DND-41 (cell line): Measurements from ENCODE around the gene CIT.

ENCODE experiments used
- ATAC-seq: fragments of 200-7000 bp; cut with Tn5 transposase; 3 replicates; pipeline ENCODE4 v1.9.1; 2021; ENCODE audit warnings: low read depth; ENCODE audit not compliant: insufficient read depth
- DNase-seq: peaks from one replicate; pipeline ENCODE4 v3.0.0-alpha.2; 2020
- H2AFZ ChIP-seq: 2 replicates; pipeline ENCODE4 v1.6.0; 2012; ENCODE audit warnings: low read depth, low read length
- H3K27ac ChIP-seq: 2 replicates; pipeline ENCODE4 v1.5.1; 2012; ENCODE audit warnings: low read length, inconsistent platforms
- H3K27me3 ChIP-seq: fragments of 200-600 bp; sonication (generic); 2 replicates; pipeline ENCODE4 v1.6.0; 2012; ENCODE audit warnings: low read length, mild to moderate bottlenecking, inconsistent platforms; ENCODE audit not compliant: insufficient read depth, poor library complexity
- H3K36me3 ChIP-seq: 2 replicates; pipeline ENCODE4 v1.5.1; 2012; ENCODE audit warnings: low read length, inconsistent platforms; ENCODE audit not compliant: insufficient read depth
- H3K4me1 ChIP-seq: 2 replicates; pipeline ENCODE4 v1.5.1; 2012; ENCODE audit warnings: mild to moderate bottlenecking, low read length; ENCODE audit not compliant: insufficient read depth
- H3K4me2 ChIP-seq: 2 replicates; pipeline ENCODE4 v1.6.0; 2012; ENCODE audit warnings: mild to moderate bottlenecking, moderate library complexity, low read length, inconsistent platforms; ENCODE audit not compliant: insufficient read depth
- H3K4me3 ChIP-seq, 2 experiments: fragments of 200-600 bp in 1 of 2; shearing (Covaris generic) in 1 of 2; 2 replicates each; pipeline ENCODE4 v1.5.1; 2012 to 2016; ENCODE audit warnings: inconsistent platforms in 2 of 2, low read length in 2 of 2, mild to moderate bottlenecking in 2 of 2, low read depth in 1 of 2, moderate library complexity in 1 of 2
- H3K79me2 ChIP-seq: 2 replicates; pipeline ENCODE4 v1.6.0; 2012; ENCODE audit warnings: low read length, inconsistent platforms; ENCODE audit not compliant: insufficient read depth
- H3K9ac ChIP-seq: 2 replicates; pipeline ENCODE4 v1.6.0; 2012; ENCODE audit warnings: low read depth, mild to moderate bottlenecking, inconsistent platforms, low read length, moderate library complexity
- H3K9me3 ChIP-seq: 2 replicates; pipeline ENCODE4 v1.5.1; 2012; ENCODE audit warnings: low read length, moderate library complexity, mild to moderate bottlenecking, inconsistent platforms; ENCODE audit not compliant: insufficient read depth, severe bottlenecking
- H4K20me1 ChIP-seq: 2 replicates; pipeline ENCODE4 v1.6.0; 2012; ENCODE audit warnings: low read length; ENCODE audit not compliant: insufficient read depth
- CTCF ChIP-seq: IDR thresholded peaks from 2 replicates; pipeline ENCODE4 v1.5.1; 2012; ENCODE audit warnings: borderline replicate concordance, low read length, moderate library complexity, mild to moderate bottlenecking; ENCODE audit not compliant: poor library complexity, severe bottlenecking; ENCODE audit errors: extremely low read depth
- EZH2 ChIP-seq: IDR thresholded peaks from 3 replicates; pipeline ENCODE4 v1.6.1; 2012; ENCODE audit warnings: borderline replicate concordance, low read depth, mild to moderate bottlenecking, moderate library complexity, low read length, inconsistent platforms; ENCODE audit not compliant: severe bottlenecking

The CIT gene

GRCh38 chr12:119695034-119695433, 182.1 kb downstream of the CIT start:
- no peak for DNase-seq
- Histone ChIP-seq H4K20me1 (no peaks in the 10 kb centered on the region; the same call in 1 of the 2 replicates), H3K4me1 (no peaks in the 10 kb centered on the region), H3K9ac (no peak overlapping the region), H2AFZ (no peak overlapping the region), H3K79me2 (no peaks in the 10 kb centered on the region), H3K4me3 (no peak overlapping the region), H3K27ac (no peak overlapping the region), H3K36me3 (peaks cover 84% of the 10 kb centered on the region), H3K27me3 (no peaks in the 10 kb centered on the region), H3K9me3 (no peaks in the 10 kb centered on the region), H3K4me2 (no peak overlapping the region)
- ATAC-seq: no peak
- TF ChIP-seq EZH2: no peak
- peak; percentile 53 for TF ChIP-seq CTCF

GRCh38 chr12:119694111-119694510, 183.0 kb downstream of the CIT start:
- TF ChIP-seq CTCF (no peak), EZH2 (no peak)
- Histone ChIP-seq H3K4me2 (no peak overlapping the region), H3K9me3 (no peaks in the 10 kb centered on the region), H3K4me1 (no peaks in the 10 kb centered on the region), H3K27ac (no peak overlapping the region), H3K27me3 (no peaks in the 10 kb centered on the region), H3K79me2 (no peaks in the 10 kb centered on the region), H3K4me3 (no peak overlapping the region), H3K9ac (no peak overlapping the region), H4K20me1 (no peaks in the 10 kb centered on the region; the same call in 1 of the 2 replicates), H3K36me3 (peaks cover 82% of the 10 kb centered on the region), H2AFZ (no peak overlapping the region)
- DNase-seq (no peak), ATAC-seq (no peak)

GRCh38 chr12:119693511-119693910, 183.6 kb downstream of the CIT start:
- Histone ChIP-seq H3K4me2 (no peak overlapping the region), H3K36me3 (peaks cover 88% of the 10 kb centered on the region), H3K4me1 (no peaks in the 10 kb centered on the region), H3K4me3 (no peak overlapping the region), H3K9me3 (no peaks in the 10 kb centered on the region), H3K79me2 (no peaks in the 10 kb centered on the region), H3K9ac (no peak overlapping the region), H2AFZ (no peak overlapping the region), H4K20me1 (no peaks in the 10 kb centered on the region; the same call in 1 of the 2 replicates), H3K27ac (no peak overlapping the region), H3K27me3 (no peaks in the 10 kb centered on the region)
- ATAC-seq: no peak
- no peak for TF ChIP-seq CTCF
- TF ChIP-seq EZH2: no peak
- DNase-seq: no peak

GRCh38 chr12:119692997-119693396, 184.1 kb downstream of the CIT start:
- Histone ChIP-seq H3K9ac (no peak overlapping the region), H2AFZ (no peak overlapping the region), H3K27me3 (no peaks in the 10 kb centered on the region), H4K20me1 (no peaks in the 10 kb centered on the region; the same call in 1 of the 2 replicates), H3K79me2 (no peaks in the 10 kb centered on the region), H3K4me3 (no peak overlapping the region), H3K9me3 (no peaks in the 10 kb centered on the region), H3K4me2 (no peak overlapping the region), H3K27ac (no peak overlapping the region), H3K4me1 (no peaks in the 10 kb centered on the region), H3K36me3 (peaks cover 88% of the 10 kb centered on the region)
- DNase-seq (no peak), ATAC-seq (no peak)
- no peak for TF ChIP-seq EZH2
- no peak for TF ChIP-seq CTCF
